CD14-positive monocyte (primary cell): ENCODE data around the gene VOPP1. TPM values are rescaled to one million over a fixed set of nuclear protein-coding genes. Genes with fewer than 3 reads are reported as not detected.
A peak's percentile ranks its signal among the peaks of the same experiment; 100 is the strongest.

Source experiments
- DNase-seq, 3 donors: peaks; one replicate each; pipeline ENCODE4 v3.0.0-alpha.2; 2011 to 2022
- H2AFZ ChIP-seq: 2 replicates; pipeline ENCODE4 v1.6.0; 2012; ENCODE audit warnings: mild to moderate bottlenecking, low read depth, low read length, inconsistent platforms; ENCODE audit not compliant: insufficient read depth, poor library complexity, severe bottlenecking
- H3K27ac ChIP-seq, 2 donors: 1 replicate in 1 of 2; 2 replicates in 1 of 2; pipeline ENCODE4 v1.5.1; 2012 to 2013; ENCODE audit warnings: low read length in 2 of 2, control low read depth in 1 of 2, inconsistent platforms in 1 of 2, low read depth in 1 of 2, mild to moderate bottlenecking in 1 of 2
- H3K27me3 ChIP-seq, 2 donors: one replicate each; pipeline versions ENCODE4 v1.6.0 to v1.6.1; 2011 to 2013; ENCODE audit warnings: low read length in 2 of 2; ENCODE audit not compliant: control insufficient read depth in 2 of 2, insufficient read depth in 2 of 2
- H3K36me3 ChIP-seq, 2 donors: replicated peaks in 1 of 2; 1 replicate in 1 of 2; 2 replicates in 1 of 2; pipeline versions ENCODE4 v1.5.1 to v1.6.1; 2012 to 2013; ENCODE audit warnings: low read length in 2 of 2, control low read depth in 1 of 2, inconsistent platforms in 1 of 2, mild to moderate bottlenecking in 1 of 2; ENCODE audit not compliant: insufficient read depth in 2 of 2, control insufficient read depth in 1 of 2
- H3K4me1 ChIP-seq, 2 donors: 1 replicate in 1 of 2; 2 replicates in 1 of 2; pipeline versions ENCODE4 v1.5.1 to v1.6.1; 2012 to 2013; ENCODE audit warnings: low read length in 2 of 2, control low read depth in 1 of 2, inconsistent platforms in 1 of 2, mild to moderate bottlenecking in 1 of 2, moderate library complexity in 1 of 2; ENCODE audit not compliant: insufficient read depth in 2 of 2, control insufficient read depth in 1 of 2
- H3K4me2 ChIP-seq: replicated peaks from 2 replicates; pipeline ENCODE3; 2012; ENCODE audit warnings: low read length, moderate library complexity, mild to moderate bottlenecking; ENCODE audit not compliant: poor library complexity, severe bottlenecking; ENCODE audit errors: extremely low read depth
- H3K4me3 ChIP-seq, 3 experiments: fragments of 200-600 bp in 1 of 3; sonication (generic) in 1 of 3; replicated peaks in 1 of 3; 1 replicate in 2 of 3; 2 replicates in 1 of 3; pipeline ENCODE4 v1.5.1; 2011 to 2013; ENCODE audit warnings: low read length in 3 of 3, mild to moderate bottlenecking in 3 of 3, control low read depth in 2 of 3, low read depth in 2 of 3, inconsistent platforms in 1 of 3, moderate library complexity in 1 of 3
- H3K79me2 ChIP-seq: 2 replicates; pipeline ENCODE4 v1.6.0; 2012; ENCODE audit warnings: mild to moderate bottlenecking, control low read depth, inconsistent platforms, low read length, moderate library complexity; ENCODE audit not compliant: insufficient read depth
- H3K9ac ChIP-seq: 2 replicates; pipeline ENCODE4 v1.6.0; 2017; ENCODE audit warnings: low read length, mild to moderate bottlenecking; ENCODE audit not compliant: insufficient read depth, poor library complexity, severe bottlenecking
- H3K9me3 ChIP-seq, 2 donors: replicated peaks in 1 of 2; 1 replicate in 1 of 2; 2 replicates in 1 of 2; pipeline versions ENCODE4 v1.5.1 to v1.6.1; 2012 to 2013; ENCODE audit warnings: low read length in 2 of 2, control low read depth in 1 of 2; ENCODE audit not compliant: control insufficient read depth in 1 of 2, insufficient read depth in 1 of 2
- H4K20me1 ChIP-seq: 2 replicates; pipeline ENCODE4 v1.6.0; 2012; ENCODE audit warnings: mild to moderate bottlenecking, low read length, control low read depth, moderate library complexity; ENCODE audit not compliant: insufficient read depth
- H3K27ac Mint-ChIP-seq, 7 donors: one replicate each; pipeline ENCODE4 v1.8.0; 2020; ENCODE audit warnings: mild to moderate bottlenecking in 7 of 7, mixed read lengths in 7 of 7, moderate library complexity in 6 of 7, inconsistent platforms in 2 of 7
- H3K27me3 Mint-ChIP-seq, 3 donors: one replicate each; pipeline ENCODE4 v1.8.0; 2021 to 2022; ENCODE audit warnings: low read depth in 3 of 3, mild to moderate bottlenecking in 3 of 3, mixed read lengths in 3 of 3, moderate library complexity in 3 of 3, inconsistent platforms in 1 of 3
- H3K36me3 Mint-ChIP-seq, 2 donors: one replicate each; pipeline ENCODE4 v1.8.0; 2020; ENCODE audit warnings: mixed read lengths in 2 of 2, inconsistent platforms in 1 of 2, mild to moderate bottlenecking in 1 of 2
- H3K4me1 Mint-ChIP-seq: one replicate; pipeline ENCODE4 v1.8.0; 2020; ENCODE audit warnings: mild to moderate bottlenecking, mixed read lengths
- H3K4me3 Mint-ChIP-seq, 2 donors: one replicate each; pipeline ENCODE4 v1.8.0; 2020; ENCODE audit warnings: mild to moderate bottlenecking in 2 of 2, mixed read lengths in 2 of 2, moderate library complexity in 1 of 2
- H3K9me3 Mint-ChIP-seq, 7 donors: one replicate each; pipeline ENCODE4 v1.8.0; 2020 to 2022; ENCODE audit warnings: mixed read lengths in 7 of 7, mild to moderate bottlenecking in 6 of 7, moderate library complexity in 6 of 7, inconsistent platforms in 2 of 7
- CTCF ChIP-seq: fragments of 200-600 bp; IDR thresholded peaks from one replicate; pipeline ENCODE4 v1.8.0; 2022; ENCODE audit warnings: antibody characterized with exemption, mild to moderate bottlenecking
- WGBS: methylation state at CpG from one replicate; pipeline ENCODE4 v1.1.5; 2013; ENCODE audit warnings: missing lambda C conversion rate; ENCODE audit not compliant: insufficient coverage; 5-methylcytosine and 5-hydroxymethylcytosine counted together
- intact Hi-C, 2 donors: fragments of 100-400 bp; cut with micrococcal nuclease; formaldehyde crosslinking; loops; one replicate each; pipeline versions ENCODE4 v1.15.0 to v1.15.1; 2023
- polyA plus RNA-seq, 3 donors: library from polyadenylated mRNA; depleted of rRNA in 1 of 3; unstranded in 2 of 3; stranded (reverse) in 1 of 3; fragments of 300-500 nt in 2 of 3; fragments of >200 nt in 1 of 3; fragmentation: Illumina TruSeq in 2 of 3; gene quantifications; 1 replicate in 2 of 3; 2 replicates in 1 of 3; pipeline ENCODE4 v1.2.3, GENCODE V29; 2012 to 2021

Gene VOPP1
- polyA plus RNA-seq, 3 donors: 16.7 to 22.1 (median 18.0) TPM

DNA sequence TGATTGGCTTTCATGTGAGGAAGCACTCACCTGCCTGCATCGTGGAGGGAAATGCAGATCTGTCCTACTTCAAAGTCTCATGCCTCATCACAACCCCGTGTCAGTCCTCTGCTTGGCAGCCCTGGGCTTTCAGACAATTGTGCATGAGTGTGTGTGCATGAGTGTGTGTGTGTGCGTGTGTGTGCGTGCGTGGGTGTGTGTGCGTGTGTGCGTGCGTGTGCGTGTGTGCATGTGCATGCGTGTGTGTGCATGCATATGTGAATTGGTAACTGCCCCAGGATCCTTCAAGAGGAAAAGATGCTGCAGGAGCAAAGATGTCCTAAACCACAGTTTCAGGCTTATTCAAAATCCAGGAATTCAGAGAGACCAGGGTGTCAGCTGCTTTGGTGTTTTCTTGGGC lies 135.8 kb downstream of the VOPP1 start:
- no peak overlapping the region for H3K27ac Mint-ChIP-seq
- Histone ChIP-seq H3K27ac (no peak overlapping the region), H3K9me3 (no peaks in the 10 kb centered on the region), H3K36me3 (peaks cover 0 to 11% of the 10 kb centered on the region in 2 donors), H3K4me3 (no peak overlapping the region), H3K27me3 (no peaks in the 10 kb centered on the region), H3K4me1 (no peaks in the 10 kb centered on the region), H3K9ac (no peak overlapping the region), H4K20me1 (no peaks in the 10 kb centered on the region), H3K79me2 (no peaks in the 10 kb centered on the region), H3K4me2 (no peak overlapping the region), H2AFZ (no peak overlapping the region)
- H3K9me3 Mint-ChIP-seq: peaks cover 0 to 2% (median 0%) of the 10 kb centered on the region in 7 donors
- H3K36me3 Mint-ChIP-seq: peaks cover 0 to under 1% of the 10 kb centered on the region in 2 donors
- intact Hi-C loops: no loop called here
- peaks cover 1 to 4% (median 3%) of the 10 kb centered on the region in 3 donors for H3K27me3 Mint-ChIP-seq
- no peak for TF ChIP-seq CTCF
- no peaks in the 10 kb centered on the region for H3K4me1 Mint-ChIP-seq
- no peak overlapping the region for H3K4me3 Mint-ChIP-seq
- 80% methylated on average over 3 of the region's 10 CpGs for WGBS
- DNase-seq: no peak

GRCh38 chr7:55435466-55435865 lies 136.8 kb downstream of the VOPP1 start:
- peak overlapping the region in 1 of 7 donors; percentile 3 for H3K27ac Mint-ChIP-seq

More at GRCh38 chr7:55435466-55435865, 136.8 kb downstream of the VOPP1 start:
- H3K79me2 ChIP-seq: no peaks in the 10 kb centered on the region
- no peak for TF ChIP-seq CTCF
- H3K36me3 ChIP-seq: peaks cover 0 to 18% of the 10 kb centered on the region in 2 donors
- intact Hi-C loops: no loop called here
- H3K27ac ChIP-seq: no peak overlapping the region
- Mint-ChIP-seq H3K9me3 (peaks cover 0 to 2% (median 0%) of the 10 kb centered on the region in 7 donors), H3K4me3 (no peak overlapping the region), H3K36me3 (peaks cover 0 to 1% of the 10 kb centered on the region in 2 donors), H3K4me1 (no peaks in the 10 kb centered on the region), H3K27me3 (peaks cover 1 to 3% (median 3%) of the 10 kb centered on the region in 3 donors)
- DNase-seq: no peak
- 88% methylated on average over 8 of the region's 10 CpGs for WGBS
- no peak overlapping the region for H2AFZ ChIP-seq
- no peaks in the 10 kb centered on the region for H4K20me1 ChIP-seq
- no peaks in the 10 kb centered on the region for H3K27me3 ChIP-seq
- H3K4me3 ChIP-seq: no peak overlapping the region
- no peak overlapping the region for H3K4me2 ChIP-seq
- no peaks in the 10 kb centered on the region for H3K4me1 ChIP-seq
- no peaks in the 10 kb centered on the region for H3K9me3 ChIP-seq
- H3K9ac ChIP-seq: no peak overlapping the region
